Measurements from ENCODE around the gene MMP7.
A peak's percentile ranks its signal among the peaks of the same experiment; 100 is the strongest.

MMP7 gene, protein sequence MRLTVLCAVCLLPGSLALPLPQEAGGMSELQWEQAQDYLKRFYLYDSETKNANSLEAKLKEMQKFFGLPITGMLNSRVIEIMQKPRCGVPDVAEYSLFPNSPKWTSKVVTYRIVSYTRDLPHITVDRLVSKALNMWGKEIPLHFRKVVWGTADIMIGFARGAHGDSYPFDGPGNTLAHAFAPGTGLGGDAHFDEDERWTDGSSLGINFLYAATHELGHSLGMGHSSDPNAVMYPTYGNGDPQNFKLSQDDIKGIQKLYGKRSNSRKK

DNA sequence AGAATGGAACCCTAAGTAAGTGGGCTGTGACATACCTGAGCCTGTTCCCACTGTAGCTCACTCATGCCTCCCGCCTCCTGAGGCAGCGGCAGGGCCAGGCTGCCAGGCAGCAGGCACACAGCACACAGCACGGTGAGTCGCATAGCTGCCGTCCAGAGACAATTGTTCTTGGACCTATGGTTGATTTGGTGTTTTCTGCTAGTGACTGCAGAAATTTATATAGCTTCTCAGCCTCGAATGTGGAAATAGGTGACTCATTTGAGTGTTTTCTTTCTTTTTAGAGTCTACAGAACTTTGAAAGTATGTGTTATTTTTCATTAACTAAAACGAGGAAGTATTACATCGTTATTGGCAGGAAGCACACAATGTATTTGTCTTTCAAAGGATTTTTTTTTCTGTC, at the start of gene MMP7:
Gene MMP7 (minus strand): TSS at position 190 of the 400 bp plus-strand sequence. CDS start 47 bp downstream, at position 143.
- DNase-seq: peak; percentile 71

DNA sequence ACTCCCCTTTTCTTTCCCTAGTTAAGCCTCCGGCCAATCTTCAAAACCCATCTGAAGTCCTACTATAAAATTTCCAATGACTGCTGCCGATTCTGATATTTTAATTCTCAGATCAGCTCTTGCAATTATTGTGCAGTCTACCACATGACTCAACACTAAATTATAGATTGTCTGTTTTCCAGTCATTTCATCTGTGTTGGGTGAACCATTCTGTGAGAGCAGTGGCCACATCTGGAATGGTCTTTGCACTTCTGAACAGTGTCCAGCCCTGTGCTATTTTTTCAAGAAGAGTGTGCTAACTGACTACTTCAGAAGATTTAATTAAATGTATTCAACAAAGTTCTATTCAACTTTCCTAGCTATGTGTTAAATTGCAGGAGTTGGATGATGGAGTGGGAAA, 47.2 kb upstream of the MMP7 start:
- no peak for DNase-seq

DNA sequence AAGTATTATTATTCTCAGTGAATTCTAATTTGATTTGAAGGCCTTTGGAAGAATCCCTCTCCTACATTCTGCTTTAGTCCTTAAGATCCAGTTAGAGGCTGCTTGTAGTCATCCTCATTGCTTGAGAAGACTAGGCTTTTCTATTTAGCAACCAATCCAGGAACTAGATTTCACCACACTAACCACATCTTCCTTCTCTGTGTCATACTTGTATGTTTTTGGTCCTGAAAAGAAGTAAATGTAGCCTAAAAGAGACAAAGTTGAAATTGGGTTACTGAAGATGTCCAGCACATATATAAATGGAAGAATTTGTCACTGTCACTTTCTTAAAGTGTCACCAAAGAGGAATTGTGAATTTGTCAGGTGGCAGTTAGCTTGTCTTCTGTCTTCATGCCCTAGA, 46.6 kb upstream of the MMP7 start:
- DNase-seq: no peak

DNA sequence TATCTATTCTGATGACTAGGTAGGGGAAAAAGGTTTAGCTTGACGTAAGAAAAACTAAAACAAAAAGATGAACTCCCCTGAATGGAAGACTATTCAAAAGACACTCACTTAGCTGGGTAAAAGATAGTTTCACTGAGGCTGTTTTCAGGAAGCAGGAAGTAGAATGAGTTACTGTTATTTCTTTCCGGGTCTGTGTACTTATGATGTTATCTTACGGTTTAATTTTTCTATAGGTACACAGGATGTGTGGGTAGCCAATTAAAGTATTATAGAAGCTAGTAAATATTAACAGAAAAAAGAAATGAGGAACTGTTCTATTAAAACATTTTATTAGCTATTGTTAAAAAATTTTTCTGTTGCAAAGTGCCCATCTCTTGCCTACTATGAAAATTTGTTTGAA, 45.8 kb upstream of the MMP7 start:
- no peak for DNase-seq

DNA sequence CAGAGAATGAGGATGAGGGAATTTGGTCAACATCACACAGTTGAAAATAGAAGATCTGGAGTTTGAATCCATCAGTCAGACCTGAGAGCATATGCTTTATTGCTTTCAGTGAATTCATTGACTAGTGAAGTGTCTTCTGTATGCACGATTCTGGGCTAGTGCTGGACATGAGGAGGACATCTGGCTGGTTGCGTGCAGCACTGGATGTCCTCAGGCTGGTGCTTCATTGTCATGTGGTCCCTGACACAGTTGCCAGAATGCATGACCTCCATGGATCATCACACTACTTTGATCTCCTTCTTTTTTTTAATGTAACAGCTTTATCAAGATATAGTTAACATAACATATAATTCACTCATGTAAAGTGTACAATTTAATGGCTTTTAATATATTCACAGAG, 44.5 kb upstream of the MMP7 start:
- no peak for DNase-seq

DNA sequence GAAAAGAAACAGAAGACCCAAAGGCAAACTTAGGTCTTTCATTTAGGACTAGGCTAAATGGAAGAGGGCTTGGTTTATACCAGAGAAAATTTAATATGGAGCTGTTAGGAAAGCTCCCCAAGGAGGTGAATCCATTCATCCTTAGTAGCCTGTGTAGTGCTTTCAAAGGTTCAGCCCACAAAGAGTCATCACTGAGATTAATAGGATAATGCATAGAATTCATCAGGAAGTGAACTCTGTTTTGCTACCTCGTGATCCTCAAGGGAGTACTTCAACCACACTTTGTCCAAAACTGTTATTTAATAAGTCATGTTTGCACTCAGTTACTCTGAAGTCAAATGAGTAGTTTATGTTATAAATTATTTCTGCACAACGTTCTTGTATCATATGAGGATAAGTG, 43.3 kb upstream of the MMP7 start:
- no peak for DNase-seq

DNA sequence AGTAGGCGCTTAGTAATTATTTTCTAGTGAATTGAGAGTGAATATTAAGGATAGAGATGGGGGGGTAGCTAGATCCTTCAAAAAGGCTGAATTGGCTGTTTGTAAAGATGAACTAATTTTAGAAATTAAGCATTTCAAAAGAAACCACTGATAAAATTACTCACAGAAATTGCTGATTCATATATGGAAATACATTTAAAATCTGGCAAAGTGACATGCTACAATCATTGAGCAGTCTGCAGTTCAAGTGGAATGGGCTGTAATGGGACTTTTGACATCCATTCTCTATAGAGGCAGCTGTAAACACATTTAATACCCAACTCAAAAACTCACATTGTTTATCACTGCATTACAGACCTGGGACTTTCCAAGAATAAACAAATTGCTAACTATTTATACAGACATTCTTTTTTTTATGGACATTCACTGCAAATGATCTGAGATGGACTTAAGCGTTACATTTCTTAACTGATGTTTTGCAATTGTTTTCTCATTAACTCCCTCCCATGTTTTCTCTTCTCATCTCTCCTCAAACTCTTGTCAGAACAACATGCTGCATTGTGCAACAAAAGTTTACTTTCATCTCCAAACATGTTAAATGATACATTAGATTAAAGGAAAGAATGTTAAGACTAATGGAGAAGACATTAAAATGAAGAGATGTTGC, 42.1 kb upstream of the MMP7 start:
- no peak for DNase-seq

DNA sequence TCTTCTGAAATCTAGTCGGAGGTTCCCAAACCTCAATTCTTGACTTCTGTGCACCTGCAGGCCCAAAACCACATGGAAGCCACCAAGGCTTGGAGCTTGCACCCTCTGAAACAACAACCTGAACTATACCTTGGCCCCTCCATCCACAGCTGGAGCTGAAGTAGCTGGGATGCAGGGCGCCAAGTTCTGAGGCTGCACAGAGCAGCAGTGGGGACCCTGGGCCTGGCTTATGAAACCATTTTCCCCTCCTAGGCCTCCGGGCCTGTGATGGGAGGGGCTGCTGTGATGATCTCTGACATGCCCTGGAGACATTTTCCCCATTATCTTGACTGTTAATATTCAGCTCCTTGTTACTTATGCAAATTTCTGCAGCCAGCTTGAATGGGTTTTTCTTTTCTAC, 38.3 kb upstream of the MMP7 start:
- DNase-seq: no peak

DNA sequence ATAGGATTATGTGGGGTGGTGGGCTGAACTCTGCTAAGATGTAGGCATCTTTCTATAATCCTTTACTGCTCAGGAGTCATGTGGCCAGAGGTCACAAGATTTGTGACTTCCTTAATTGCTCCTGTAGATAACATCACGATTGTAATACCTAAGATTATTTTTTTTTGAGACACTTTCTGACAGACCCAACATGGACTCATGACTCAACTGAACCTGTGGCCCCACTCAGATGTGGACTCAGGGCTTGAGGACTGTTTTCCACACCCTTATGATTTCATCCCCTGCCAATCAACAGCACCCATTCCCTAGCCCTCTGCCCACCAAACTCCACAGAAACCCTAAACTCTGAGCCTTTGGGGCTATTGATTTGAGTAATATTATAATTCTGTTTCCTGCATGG, 35.6 kb upstream of the MMP7 start:
- DNase-seq: no peak

DNA sequence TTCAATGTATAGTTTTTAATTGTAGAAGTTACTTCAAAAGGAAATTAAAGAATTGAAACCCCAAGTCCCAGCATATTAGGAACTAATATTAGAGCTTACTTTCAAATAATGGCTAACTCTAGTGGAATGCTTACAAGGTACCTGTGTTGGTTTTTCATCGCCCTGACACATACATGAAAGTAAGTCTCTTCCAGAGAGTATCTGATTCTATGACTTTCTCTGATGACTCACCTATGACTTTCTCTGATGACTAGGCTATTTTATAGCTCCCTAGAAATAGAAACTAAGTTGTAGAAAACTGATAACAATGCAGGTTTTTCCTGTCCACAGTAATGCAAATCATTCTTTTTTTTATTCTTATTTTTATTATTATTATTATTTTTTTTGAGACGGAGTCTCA, 33.6 kb upstream of the MMP7 start:
- peak; percentile 89 for DNase-seq

DNA sequence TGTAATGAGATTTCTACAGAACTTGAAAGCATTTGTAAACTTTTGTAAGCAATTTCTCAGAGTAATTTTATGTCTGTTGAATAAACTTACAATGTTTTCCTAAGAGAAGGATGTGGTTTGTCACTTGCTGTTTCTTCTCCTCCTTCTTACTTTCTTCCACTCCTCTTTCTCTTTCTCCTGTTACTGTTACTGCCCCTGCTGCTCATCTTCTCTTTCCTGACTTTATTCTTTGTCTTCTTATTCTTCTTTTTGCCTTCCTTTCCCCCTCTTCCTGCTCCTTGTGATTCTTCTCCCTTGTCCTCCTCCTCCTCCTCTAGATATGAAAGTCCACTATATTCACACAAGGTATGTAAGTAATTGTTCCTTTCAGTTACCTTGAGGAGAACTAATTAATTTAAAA, 31.1 kb upstream of the MMP7 start:
- DNase-seq: no peak

DNA sequence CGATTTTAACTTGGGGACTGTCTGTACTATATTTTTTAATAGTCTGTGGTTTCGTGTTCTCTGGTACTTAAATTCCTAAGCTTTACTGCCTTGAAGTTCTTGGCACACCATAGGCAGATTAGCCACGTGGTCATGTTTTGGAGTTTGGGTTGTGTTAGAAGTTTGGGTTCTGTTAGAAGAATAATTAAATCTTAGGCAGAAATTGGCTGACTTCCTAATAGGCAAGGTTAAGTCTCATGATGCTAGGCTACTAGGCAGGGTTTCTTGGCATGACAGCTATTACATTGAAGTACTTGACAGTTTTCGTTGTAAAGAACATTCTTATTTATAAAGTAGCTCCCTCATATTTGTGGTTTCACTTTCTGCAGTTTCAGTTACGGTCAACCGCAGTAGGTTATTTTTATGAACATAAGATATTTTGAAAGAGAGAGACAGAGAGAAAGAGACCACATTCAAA, 30.0 kb upstream of the MMP7 start:
- DNase-seq: peak; percentile 53

DNA sequence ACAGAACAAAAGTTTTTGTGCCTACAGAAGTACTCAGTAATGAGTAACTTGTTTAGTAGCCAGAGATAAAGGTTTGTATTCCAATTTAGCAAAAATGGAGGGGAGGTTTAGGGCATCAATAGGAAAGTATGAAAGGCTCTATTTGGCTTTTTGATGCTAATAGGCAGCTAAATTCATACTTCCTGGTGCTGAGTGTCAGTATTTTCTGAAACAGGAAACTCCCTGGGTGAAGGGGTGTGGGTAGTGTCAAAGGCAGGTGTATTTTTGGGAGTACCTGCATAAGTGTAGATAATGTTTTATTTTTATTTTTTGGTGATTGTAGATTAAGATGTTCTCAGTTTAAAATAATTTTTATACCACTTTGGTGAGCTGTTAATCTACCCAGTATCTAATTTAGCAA, 29.3 kb upstream of the MMP7 start:
- DNase-seq: no peak

DNA sequence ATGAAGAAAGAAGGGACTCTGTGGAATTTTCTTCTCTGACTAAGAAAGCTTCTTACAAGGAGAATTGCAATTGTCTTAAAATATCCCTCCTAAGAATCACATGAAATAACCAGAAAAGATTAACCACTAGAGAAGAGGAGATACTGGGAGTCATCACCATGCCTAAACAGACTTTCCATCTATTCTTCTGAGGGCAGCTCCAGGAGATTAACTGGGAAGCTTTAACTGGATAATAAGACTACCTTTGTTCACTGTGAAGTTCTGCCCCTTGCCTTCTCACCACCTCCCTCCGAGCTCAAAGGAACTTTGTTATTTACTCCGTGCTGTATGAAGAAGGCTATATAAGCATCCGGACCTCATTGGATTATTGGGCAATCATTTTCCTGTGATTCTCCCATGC, 24.5 kb upstream of the MMP7 start:
- DNase-seq: no peak

DNA sequence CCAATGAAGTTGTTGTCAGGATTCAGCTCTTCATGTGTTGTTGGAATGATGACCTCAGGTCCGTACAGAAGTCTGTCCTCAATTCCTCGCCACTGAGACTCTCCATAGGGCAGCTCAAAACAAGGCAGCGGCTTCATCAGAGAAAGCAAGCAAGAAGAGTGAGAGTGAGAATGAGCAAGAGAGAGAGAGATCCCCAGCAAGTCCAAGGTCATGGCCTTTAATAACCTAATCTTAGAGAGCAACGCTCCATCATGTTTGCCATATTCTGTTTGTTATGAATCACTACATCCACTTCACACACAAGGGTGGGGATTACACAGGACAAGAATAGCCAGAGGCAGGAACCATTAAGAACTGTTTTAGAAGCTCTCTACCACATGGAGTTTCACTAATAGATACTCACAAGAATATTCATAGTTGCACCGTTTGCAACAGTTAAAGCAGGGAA, 23.3 kb upstream of the MMP7 start:
- DNase-seq: no peak

DNA sequence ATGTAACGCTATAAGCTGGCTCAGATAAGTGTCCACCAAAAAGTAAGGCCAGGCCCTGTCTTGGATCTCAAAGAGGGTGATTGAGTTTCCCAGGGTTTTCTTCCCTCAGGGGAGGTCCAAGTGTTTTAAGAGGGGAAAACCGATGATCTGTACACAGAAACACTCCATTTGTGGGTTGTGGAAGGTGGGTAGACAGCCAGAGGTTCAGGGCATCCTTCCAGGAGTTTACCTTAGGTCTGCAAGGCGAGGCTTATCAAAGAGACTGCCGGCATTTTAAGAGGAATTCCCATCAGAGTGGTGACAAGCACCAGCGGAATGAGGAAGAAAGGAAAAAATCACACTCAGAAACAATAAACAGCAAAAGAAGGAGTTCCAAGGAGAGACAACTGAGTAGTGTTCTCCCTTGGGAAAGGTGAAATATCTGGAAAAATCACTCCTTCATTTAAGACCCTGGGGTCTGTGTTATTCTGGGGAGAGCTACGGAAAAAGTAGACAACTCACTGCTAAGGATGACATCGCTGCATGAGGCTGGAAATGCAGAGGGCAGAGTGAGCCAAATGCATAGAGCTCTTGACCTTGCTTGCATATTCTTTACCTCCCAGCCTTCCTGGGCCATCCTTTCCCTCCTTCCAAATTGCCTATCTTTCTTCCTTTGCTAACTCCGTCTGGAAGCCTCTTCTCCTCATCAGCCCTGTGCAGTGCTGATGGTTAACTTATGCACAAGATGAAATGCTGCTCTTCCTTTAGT, 22.1 kb upstream of the MMP7 start:
- DNase-seq: peak; percentile 88

DNA sequence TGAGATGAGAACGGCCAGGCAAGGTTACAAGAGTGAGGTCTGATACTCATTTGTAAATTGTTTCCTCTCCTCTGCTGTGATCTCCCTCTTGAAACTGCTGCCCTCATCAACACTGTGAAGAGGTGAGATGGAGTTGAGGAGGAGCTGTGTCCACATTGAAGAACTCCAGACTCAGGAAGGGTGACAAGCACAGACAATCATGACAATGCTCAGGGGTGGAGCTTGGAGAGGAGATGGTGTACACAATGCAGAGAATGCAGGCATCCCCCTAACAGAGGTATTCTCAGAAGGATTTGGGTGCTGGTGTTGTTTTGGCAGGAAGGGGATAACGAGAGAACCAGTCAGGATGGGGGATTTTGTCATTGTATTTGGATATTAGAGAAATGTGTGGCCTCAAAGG, 21.5 kb upstream of the MMP7 start:
- peak; percentile 69 for DNase-seq

DNA sequence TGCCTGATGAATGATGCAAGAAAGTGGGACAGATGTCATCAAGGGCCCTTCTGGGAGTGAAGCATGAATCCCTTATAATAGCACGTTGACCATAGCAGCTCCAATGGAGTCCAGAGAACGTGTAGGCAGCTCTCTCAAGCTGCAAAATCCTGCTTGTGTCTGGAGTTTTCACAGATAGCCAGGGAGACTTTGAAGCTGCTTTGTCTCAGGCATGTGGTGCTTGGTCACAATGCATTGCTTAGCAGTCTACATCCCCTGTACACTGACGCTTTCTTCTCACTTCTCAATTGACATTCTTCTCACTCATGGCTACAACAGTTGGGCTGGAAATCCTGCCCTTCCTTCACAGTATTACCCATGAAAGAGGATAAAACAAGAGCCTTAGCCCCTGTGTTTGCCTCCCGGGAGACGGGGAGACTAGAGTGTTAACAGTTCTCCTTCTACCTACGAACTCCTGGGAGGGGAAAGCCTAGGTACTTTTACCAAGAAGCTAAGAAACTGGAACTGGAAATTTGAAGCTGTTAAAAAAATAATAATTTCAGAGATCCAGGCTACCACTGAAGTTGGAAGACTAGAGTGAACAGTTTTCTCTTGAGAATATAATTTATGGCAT, 20.7 kb upstream of the MMP7 start:
- no peak for DNase-seq

DNA sequence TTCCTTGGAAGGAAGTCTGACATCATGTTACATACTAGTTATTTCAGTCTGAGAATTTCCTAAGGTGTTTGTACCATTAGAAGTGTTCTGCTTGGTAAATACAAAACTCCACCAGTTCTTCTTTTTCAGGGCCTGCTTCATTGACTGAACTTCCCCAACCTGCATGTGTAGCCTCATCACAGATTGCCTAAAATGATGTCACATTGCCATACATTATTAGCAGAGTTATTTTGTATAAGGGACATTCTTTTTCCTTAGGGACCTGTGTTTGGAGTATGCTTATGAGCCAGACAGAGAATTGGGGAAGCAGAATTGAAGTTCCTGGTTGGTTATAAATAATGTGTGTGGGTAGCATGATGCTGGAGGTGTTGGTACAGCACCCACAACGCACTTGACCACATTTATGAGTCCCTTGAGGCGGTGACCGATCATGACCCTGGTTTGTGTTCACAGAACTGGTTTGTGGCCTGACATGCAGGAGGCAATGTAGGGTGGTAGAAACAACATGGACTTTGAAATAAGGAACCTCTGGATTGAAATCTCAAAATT, 16.4 kb upstream of the MMP7 start:
- DNase-seq: no peak

DNA sequence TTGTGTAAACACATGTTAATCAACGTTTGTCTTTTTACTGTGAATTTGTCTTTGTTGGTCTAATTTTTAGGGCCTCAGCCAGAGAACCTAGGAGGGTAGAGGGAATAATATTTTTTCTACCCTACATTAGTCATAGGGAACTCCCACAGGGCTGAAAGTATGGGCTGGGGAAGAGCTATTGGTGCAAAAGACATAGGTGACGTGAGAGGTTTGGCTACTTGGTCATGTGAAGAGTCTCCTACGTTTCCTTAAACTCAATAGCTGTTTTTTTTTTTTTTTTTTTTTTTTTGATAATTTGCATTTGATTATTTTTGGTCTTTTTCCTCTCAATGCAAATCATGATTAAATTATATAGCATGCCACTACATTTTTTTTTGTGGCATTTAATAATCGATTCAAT, 15.9 kb upstream of the MMP7 start:
- peak; percentile 52 for DNase-seq

DNA sequence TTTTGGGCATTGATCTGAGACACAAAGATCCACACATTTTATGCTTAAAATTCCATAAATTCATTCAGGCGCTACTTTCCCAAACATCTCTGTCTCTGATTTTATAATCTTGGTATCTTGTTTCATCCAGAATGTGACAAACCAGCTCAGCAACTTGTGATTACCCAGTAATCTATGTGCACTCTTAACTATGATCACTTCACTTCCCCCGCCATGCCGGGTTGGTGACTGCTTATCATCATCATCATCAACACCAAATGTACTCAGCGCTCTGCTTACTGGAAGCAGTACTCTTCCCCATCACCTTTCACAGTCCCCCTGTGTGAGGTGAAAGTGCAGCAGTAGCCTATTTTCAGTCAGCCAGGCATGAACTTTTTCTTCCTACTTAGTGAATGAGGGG, 15.2 kb upstream of the MMP7 start:
- no peak for DNase-seq

DNA sequence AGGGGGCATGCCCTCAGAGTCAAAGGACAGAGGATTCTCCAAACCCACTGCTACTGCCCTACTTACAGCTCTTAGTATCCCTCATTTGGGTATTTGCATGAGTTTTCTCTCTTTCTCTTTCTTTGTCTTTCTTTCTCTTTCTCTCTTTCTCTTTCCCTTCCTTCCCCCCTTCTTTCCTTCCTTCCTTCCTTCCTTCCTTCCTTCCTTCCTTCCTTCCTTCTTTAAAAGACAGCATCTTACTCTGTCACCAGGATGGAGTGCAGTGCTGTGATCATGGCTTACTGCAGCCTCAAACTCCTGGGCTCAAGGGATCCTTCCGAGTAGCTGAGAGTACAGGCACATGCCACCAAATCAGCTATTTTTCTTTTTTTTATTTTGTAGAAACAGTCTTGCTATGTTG, 14.0 kb upstream of the MMP7 start:
- DNase-seq: no peak

DNA sequence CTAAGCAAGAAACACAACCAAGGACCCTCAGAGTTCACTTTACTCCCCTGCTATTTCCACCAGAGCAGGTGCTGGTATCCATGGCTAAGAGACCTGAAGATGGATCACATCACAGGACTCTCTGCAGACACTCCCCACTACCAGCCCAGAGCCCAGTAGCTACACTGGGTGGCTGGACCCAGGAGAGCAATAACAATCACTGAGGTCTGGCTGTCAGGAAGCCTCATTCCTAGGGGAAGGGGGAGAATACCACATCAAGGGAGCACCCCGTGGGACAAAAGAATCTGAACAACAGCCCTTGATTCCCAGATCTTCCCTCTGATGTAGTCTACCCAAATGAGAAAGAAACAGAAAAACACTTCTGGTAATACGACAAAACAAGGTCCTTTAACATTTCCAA, 9.0 kb upstream of the MMP7 start:
- DNase-seq: no peak

Data from kidney glomerular epithelial cell (primary cell).